GM19463 (cell line): ENCODE data around the gene PDAP1.
"Not testable (repeated sequence)": the region's sequence is repeated elsewhere in the genome, so short reads cannot be mapped to it uniquely, and the experiment has no call there.

Experiments
- ATAC-seq: cut with Tn5 transposase; IDR thresholded peaks from one replicate; pipeline ENCODE4 v1.9.1; 2021; ENCODE audit warnings: mild to moderate bottlenecking, moderate library complexity; ENCODE audit not compliant: unreplicated experiment

PDAP1 gene

GRCh38 chr7:99408379-99409191, at the start of gene PDAP1, which contains the start of gene BUD31:
Gene PDAP1 (minus strand): TSS chr7:99408597. CDS start chr7:99408548, 49 bp downstream.
Gene BUD31 (plus strand): TSS chr7:99408969. CDS start chr7:99411093, 2,124 bp downstream.
- peak; percentile 82 for ATAC-seq

- no peak for ATAC-seq
Observed at GRCh38 chr7:99457650-99458493, 49.5 kb upstream of the PDAP1 start.

- ATAC-seq, result no peak
Observed at GRCh38 chr7:99457050-99457649, 48.8 kb upstream of the PDAP1 start.

GRCh38 chr7:99456288-99456687, 47.9 kb upstream of the PDAP1 start:
- no peak for ATAC-seq

- ATAC-seq, result no peak
Observed at GRCh38 chr7:99455874-99456273, 47.5 kb upstream of the PDAP1 start.

GRCh38 chr7:99453105-99453504, 44.7 kb upstream of the PDAP1 start:
- no peak for ATAC-seq

- ATAC-seq, result no peak
Observed at GRCh38 chr7:99452541-99452940, 44.1 kb upstream of the PDAP1 start.

GRCh38 chr7:99451936-99452335, 43.5 kb upstream of the PDAP1 start:
- no peak for ATAC-seq

- ATAC-seq, result no peak
Observed at GRCh38 chr7:99449326-99449725, 40.9 kb upstream of the PDAP1 start.

GRCh38 chr7:99448855-99449254, 40.5 kb upstream of the PDAP1 start:
- no peak for ATAC-seq

- ATAC-seq, result no peak
Observed at GRCh38 chr7:99447943-99448342, 39.5 kb upstream of the PDAP1 start.

- ATAC-seq, result no peak
Observed at GRCh38 chr7:99446096-99446495, 37.7 kb upstream of the PDAP1 start.

GRCh38 chr7:99440195-99440594, 31.8 kb upstream of the PDAP1 start:
- no peak for ATAC-seq

- ATAC-seq, result peak; percentile 95
Observed at GRCh38 chr7:99438573-99439480, 30.4 kb upstream of the PDAP1 start, which contains the start of the genes CPSF4 and PTCD1. Gene CPSF4 (plus strand): TSS chr7:99438943. CDS start chr7:99439083, 140 bp downstream. Gene PTCD1 (minus strand): TSS chr7:99438798. CDS start chr7:99435242, 3,556 bp downstream.

- ATAC-seq, result no peak
Observed at GRCh38 chr7:99437946-99438572, 29.7 kb upstream of the PDAP1 start.

GRCh38 chr7:99433158-99433557, 24.8 kb upstream of the PDAP1 start:
- no peak for ATAC-seq

- not testable (repeated sequence) for ATAC-seq
Observed at GRCh38 chr7:99431756-99432540, 23.6 kb upstream of the PDAP1 start.

- no peak for ATAC-seq
Observed at GRCh38 chr7:99429756-99430155, 21.4 kb upstream of the PDAP1 start.
